GM23248 (cell line): Measurements from ENCODE around the gene ANKRD40.
"Not testable (repeated sequence)": the region's sequence is repeated elsewhere in the genome, so short reads cannot be mapped to it uniquely, and the experiment has no call there.

Source experiments
- EZH2 ChIP-seq: fragments of 200-600 bp; sonication (generic); IDR thresholded peaks from 2 replicates; pipeline ENCODE4 v1.6.1; 2018; ENCODE audit warnings: antibody characterized with exemption, mild to moderate bottlenecking; ENCODE audit not compliant: insufficient read depth, poor library complexity, severe bottlenecking
- EZH2phosphoT487 ChIP-seq: fragments of 200-600 bp; sonication (generic); IDR thresholded peaks from 2 replicates; pipeline ENCODE4 v1.6.1; 2018; ENCODE audit warnings: antibody characterized with exemption, moderate library complexity, mild to moderate bottlenecking, low read depth; ENCODE audit not compliant: insufficient read depth

GRCh38 chr17:50709053-50709452 lies 1.3 kb upstream of the ANKRD40 start:
- not testable (repeated sequence) for TF ChIP-seq EZH2, EZH2phosphoT487
